ENCODE data around the gene TLR7. TPM values are rescaled to one million over a fixed set of nuclear protein-coding genes. Genes with fewer than 3 reads are reported as not detected.
A peak's percentile ranks its signal among the peaks of the same experiment; 100 is the strongest.

TLR7 gene
- total RNA-seq, 1 donor from 2014 or later: not detected

DNA sequence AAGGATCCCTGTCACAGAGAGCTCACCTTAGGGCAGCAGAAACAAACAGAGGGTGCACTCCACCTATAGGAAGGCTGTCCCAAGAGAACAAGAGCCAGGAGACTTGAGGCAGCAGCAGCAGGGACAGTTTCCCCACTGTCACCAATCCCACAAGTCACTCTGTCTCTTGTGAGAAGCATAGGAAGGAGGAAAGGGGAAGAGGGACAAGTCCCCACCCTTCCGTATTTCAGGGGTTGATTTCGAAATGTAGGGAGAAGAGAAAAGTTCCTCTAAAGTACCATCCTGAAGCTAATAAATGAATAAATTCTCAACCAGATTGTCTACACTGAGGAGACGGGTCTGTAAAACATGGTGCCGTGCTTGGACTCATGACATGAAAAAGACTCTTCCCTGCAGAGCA is 30.1 kb downstream of the TLR7 start:
- Histone ChIP-seq H3K27me3 (ENCODE audit: control insufficient read depth, insufficient read depth, low read length) (no peaks in the 10 kb centered on the region), H3K36me3 (ENCODE audit: control insufficient read depth, insufficient read depth, low read length) (no peaks in the 10 kb centered on the region), H3K4me3 (ENCODE audit: low read depth, low read length) (no peak overlapping the region)
- TF ChIP-seq, protein P1, sequence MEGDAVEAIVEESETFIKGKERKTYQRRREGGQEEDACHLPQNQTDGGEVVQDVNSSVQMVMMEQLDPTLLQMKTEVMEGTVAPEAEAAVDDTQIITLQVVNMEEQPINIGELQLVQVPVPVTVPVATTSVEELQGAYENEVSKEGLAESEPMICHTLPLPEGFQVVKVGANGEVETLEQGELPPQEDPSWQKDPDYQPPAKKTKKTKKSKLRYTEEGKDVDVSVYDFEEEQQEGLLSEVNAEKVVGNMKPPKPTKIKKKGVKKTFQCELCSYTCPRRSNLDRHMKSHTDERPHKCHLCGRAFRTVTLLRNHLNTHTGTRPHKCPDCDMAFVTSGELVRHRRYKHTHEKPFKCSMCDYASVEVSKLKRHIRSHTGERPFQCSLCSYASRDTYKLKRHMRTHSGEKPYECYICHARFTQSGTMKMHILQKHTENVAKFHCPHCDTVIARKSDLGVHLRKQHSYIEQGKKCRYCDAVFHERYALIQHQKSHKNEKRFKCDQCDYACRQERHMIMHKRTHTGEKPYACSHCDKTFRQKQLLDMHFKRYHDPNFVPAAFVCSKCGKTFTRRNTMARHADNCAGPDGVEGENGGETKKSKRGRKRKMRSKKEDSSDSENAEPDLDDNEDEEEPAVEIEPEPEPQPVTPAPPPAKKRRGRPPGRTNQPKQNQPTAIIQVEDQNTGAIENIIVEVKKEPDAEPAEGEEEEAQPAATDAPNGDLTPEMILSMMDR (IDR thresholded peaks at IDR 0.05; ENCODE audit: insufficient read depth, low read length, poor library complexity, severe bottlenecking): no peak
- DNase-seq (ENCODE audit: low read depth): no peak

DNA sequence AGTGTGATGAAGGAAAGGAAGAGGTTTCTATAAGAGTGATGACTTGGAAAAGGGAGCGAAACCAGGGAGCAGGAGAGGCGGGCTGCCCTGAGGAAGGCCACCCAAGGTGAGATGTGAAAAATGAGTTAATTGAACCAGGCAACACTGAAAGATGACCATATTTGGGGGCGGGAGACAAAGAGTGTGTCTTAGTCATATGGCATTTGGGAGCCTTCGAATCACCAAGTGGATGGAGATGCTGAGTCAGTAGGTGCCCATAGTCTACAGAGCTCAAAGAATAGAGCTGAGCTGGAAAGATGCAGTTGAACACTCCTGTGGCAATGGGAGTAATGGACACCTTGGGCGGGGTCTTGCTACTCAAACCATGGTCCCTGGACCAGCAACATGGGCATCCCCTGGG is 31.2 kb downstream of the TLR7 start:
- TF ChIP-seq, protein P1 (IDR thresholded peaks at IDR 0.05; ENCODE audit: insufficient read depth, low read length, poor library complexity, severe bottlenecking): no peak
- H3K36me3 ChIP-seq (ENCODE audit: control insufficient read depth, insufficient read depth, low read length): no peaks in the 10 kb centered on the region
- no peak overlapping the region for H3K4me3 ChIP-seq (ENCODE audit: low read depth, low read length)
- DNase-seq (ENCODE audit: low read depth): no peak
- no peaks in the 10 kb centered on the region for H3K27me3 ChIP-seq (ENCODE audit: control insufficient read depth, insufficient read depth, low read length)

DNA sequence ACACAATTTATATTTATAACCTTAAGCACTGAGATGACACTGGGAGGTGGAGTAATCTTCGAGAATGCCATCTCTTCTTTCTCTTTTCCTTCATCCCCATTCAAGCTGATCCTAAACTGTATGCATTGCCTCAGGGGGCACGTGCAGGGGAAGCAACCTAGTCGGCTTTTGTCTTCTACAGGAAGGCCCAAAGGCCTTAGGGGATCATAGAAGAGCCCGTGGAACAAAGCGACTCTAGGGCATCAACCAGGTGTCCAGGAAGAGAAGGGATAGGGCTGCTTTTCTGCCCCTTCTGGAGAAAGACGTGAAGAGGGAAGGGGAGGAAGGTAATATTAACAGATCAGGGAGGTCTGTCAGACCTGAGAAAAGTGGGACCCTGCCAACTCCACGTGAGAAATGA is 32.6 kb downstream of the TLR7 start:
- no peak overlapping the region for H3K4me3 ChIP-seq (ENCODE audit: low read depth, low read length)
- TF ChIP-seq, protein P1 (IDR thresholded peaks at IDR 0.05; ENCODE audit: insufficient read depth, low read length, poor library complexity, severe bottlenecking): no peak
- H3K27me3 ChIP-seq (ENCODE audit: control insufficient read depth, insufficient read depth, low read length): no peaks in the 10 kb centered on the region
- DNase-seq (ENCODE audit: low read depth): no peak
- H3K36me3 ChIP-seq (ENCODE audit: control insufficient read depth, insufficient read depth, low read length): no peaks in the 10 kb centered on the region

- no peak for DNase-seq (ENCODE audit: low read depth)
- Histone ChIP-seq H3K4me3 (ENCODE audit: low read depth, low read length) (no peak overlapping the region), H3K36me3 (ENCODE audit: control insufficient read depth, insufficient read depth, low read length) (no peaks in the 10 kb centered on the region), H3K27me3 (ENCODE audit: control insufficient read depth, insufficient read depth, low read length) (no peaks in the 10 kb centered on the region)
- TF ChIP-seq, protein P1 (IDR thresholded peaks at IDR 0.05; ENCODE audit: insufficient read depth, low read length, poor library complexity, severe bottlenecking): peak; percentile 68
Observed at GRCh38 chrX:12901486-12901885, 34.6 kb downstream of the TLR7 start.

DNA sequence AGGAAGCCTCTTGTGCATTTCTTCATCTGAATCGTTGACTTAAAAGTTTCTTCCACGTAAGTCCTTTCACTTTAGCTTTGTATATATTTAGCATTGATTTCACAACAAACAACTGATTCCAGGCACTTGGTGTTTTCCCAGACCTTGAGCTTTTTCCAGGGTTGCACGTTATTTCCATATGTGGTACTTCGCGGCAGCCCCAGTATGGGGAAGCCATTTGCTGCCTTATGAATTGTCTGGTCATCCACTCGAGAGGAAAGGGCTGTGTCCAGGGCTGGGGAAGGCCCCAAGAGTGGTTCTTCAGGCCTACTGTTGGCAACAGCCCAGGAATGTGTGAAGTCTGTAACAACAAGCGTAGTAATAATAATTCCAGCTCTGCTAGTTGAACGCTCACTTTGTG is 36.8 kb downstream of the TLR7 start:
- Histone ChIP-seq H3K27me3 (ENCODE audit: control insufficient read depth, insufficient read depth, low read length) (no peaks in the 10 kb centered on the region), H3K36me3 (ENCODE audit: control insufficient read depth, insufficient read depth, low read length) (no peaks in the 10 kb centered on the region), H3K4me3 (ENCODE audit: low read depth, low read length) (no peak overlapping the region)
- DNase-seq (ENCODE audit: low read depth): no peak
- TF ChIP-seq, protein P1 (IDR thresholded peaks at IDR 0.05; ENCODE audit: insufficient read depth, low read length, poor library complexity, severe bottlenecking): no peak

GRCh38 chrX:12906046-12906761 is 39.3 kb downstream of the TLR7 start, which contains the start of gene TLR8:
Gene TLR8 (plus strand): TSS chrX:12906620. CDS start chrX:12906707, 87 bp downstream.
- TF ChIP-seq, protein P1 (IDR thresholded peaks at IDR 0.05; ENCODE audit: insufficient read depth, low read length, poor library complexity, severe bottlenecking): no peak
- no peak within 1 kb of the TSS for H3K4me3 ChIP-seq (ENCODE audit: low read depth, low read length)
- no peaks in the 10 kb centered on the region for H3K27me3 ChIP-seq (ENCODE audit: control insufficient read depth, insufficient read depth, low read length)
- H3K36me3 ChIP-seq (ENCODE audit: control insufficient read depth, insufficient read depth, low read length): no peaks in the 10 kb centered on the region
- no peak for DNase-seq (ENCODE audit: low read depth)
